Endothelial cell of umbilical vein (primary cell): ENCODE results near the gene SH3RF3. TPM values are rescaled to one million over a fixed set of nuclear protein-coding genes. Genes with fewer than 3 reads are reported as not detected.

Source experiments
- BruUV-seq: library from RNA; stranded (reverse); fragments of 400-500 nt; replicated peaks from 2 replicates; lab custom pipeline; 2021; lab: Mats Ljungman, UMichigan
- CTCF ChIA-PET: fragments of 300-600, 350-600 bp; sonication (Branson Sonifier 250); formaldehyde crosslinking; loops from one replicate; lab custom pipeline; 2021; ENCODE audit warnings: antibody characterized with exemption, inconsistent platforms; lab: Charles Lee
- POLR2A ChIA-PET: fragments of 300-600, 350-600 bp; sonication (Branson Sonifier 250); formaldehyde crosslinking; loops from one replicate; lab custom pipeline; 2021; ENCODE audit warnings: antibody characterized with exemption, inconsistent platforms; lab: Charles Lee
- DNase-seq: peaks from one replicate; pipeline ENCODE4 v3.0.0-alpha.2; 2011; ENCODE audit warnings: low read depth, low spot score
- FAIRE-seq: peaks from 2 replicates; lab custom pipeline; 2011; peaks lifted over from hg19 to GRCh38; lab: Jason Lieb, UNC
- H2AFZ ChIP-seq: 2 replicates; pipeline ENCODE4 v1.6.0; 2012; ENCODE audit warnings: low read depth, low read length, control low read depth, inconsistent platforms
- H3K27ac ChIP-seq: 2 replicates; pipeline ENCODE4 v1.5.1; 2011; ENCODE audit warnings: low read depth, mild to moderate bottlenecking, control low read depth, low read length, moderate library complexity; ENCODE audit not compliant: insufficient read depth
- H3K27me3 ChIP-seq, 2 experiments: 2 replicates each; pipeline versions ENCODE4 v1.6.0 to v1.6.1; 2011; ENCODE audit warnings: low read length in 2 of 2, mixed read lengths in 1 of 2; ENCODE audit not compliant: control insufficient read depth in 2 of 2, insufficient read depth in 2 of 2
- H3K36me3 ChIP-seq, 2 experiments: 2 replicates in 1 of 2; 3 replicates in 1 of 2; pipeline ENCODE4 v1.5.1; 2011; ENCODE audit warnings: low read length in 2 of 2, mild to moderate bottlenecking in 1 of 2, moderate library complexity in 1 of 2; ENCODE audit not compliant: control insufficient read depth in 2 of 2, insufficient read depth in 2 of 2; ENCODE audit errors: extremely low read depth in 1 of 2
- H3K4me1 ChIP-seq: 3 replicates; pipeline ENCODE4 v1.5.1; 2011; ENCODE audit warnings: mild to moderate bottlenecking, low read length; ENCODE audit not compliant: control insufficient read depth, insufficient read depth; ENCODE audit errors: extremely low read depth
- H3K4me2 ChIP-seq: 2 replicates; pipeline ENCODE4 v1.6.1; 2011; ENCODE audit warnings: low read length, control low read depth, mixed read lengths; ENCODE audit not compliant: insufficient read depth
- H3K4me3 ChIP-seq, 3 experiments: fragments of 200-600 bp in 1 of 3; sonication (generic), shearing (Covaris generic) in 1 of 3; replicated peaks in 1 of 3; 2 replicates each; pipeline ENCODE4 v1.5.1; 2011 to 2016; ENCODE audit warnings: control low read depth in 3 of 3, low read length in 3 of 3, mild to moderate bottlenecking in 2 of 3, inconsistent platforms in 1 of 3, low read depth in 1 of 3, moderate library complexity in 1 of 3; ENCODE audit not compliant: insufficient read depth in 1 of 3
- H3K79me2 ChIP-seq: 2 replicates; pipeline ENCODE4 v1.6.0; 2012; ENCODE audit warnings: low read length, inconsistent platforms; ENCODE audit not compliant: control insufficient read depth, insufficient read depth
- H3K9ac ChIP-seq: replicated peaks from 2 replicates; pipeline ENCODE3; 2011; ENCODE audit warnings: low read length, control low read depth; ENCODE audit not compliant: insufficient read depth; ENCODE audit errors: extremely low read depth
- H3K9me1 ChIP-seq: replicated peaks from 3 replicates; pipeline ENCODE4 v1.6.0; 2011; ENCODE audit warnings: mild to moderate bottlenecking, low read length; ENCODE audit not compliant: control insufficient read depth, insufficient read depth; ENCODE audit errors: extremely low read depth
- H3K9me3 ChIP-seq: replicated peaks from 2 replicates; pipeline ENCODE4 v1.5.1; 2012; ENCODE audit warnings: low read length, inconsistent platforms; ENCODE audit not compliant: control insufficient read depth, insufficient read depth
- H4K20me1 ChIP-seq: replicated peaks from 2 replicates; pipeline ENCODE3; 2011; ENCODE audit warnings: mild to moderate bottlenecking, low read length; ENCODE audit not compliant: control insufficient read depth, insufficient read depth; ENCODE audit errors: extremely low read depth
- CTCF ChIP-seq, 2 donors: IDR thresholded peaks; 1 replicate in 1 of 2; 2 replicates in 1 of 2; pipeline ENCODE4 v1.5.1; 2011; ENCODE audit warnings: low read length in 2 of 2, mild to moderate bottlenecking in 2 of 2, moderate library complexity in 2 of 2, control low read depth in 1 of 2, inconsistent platforms in 1 of 2, low read depth in 1 of 2; ENCODE audit not compliant: insufficient read depth in 1 of 2; ENCODE audit errors: extremely low read depth in 1 of 2
- EZH2 ChIP-seq: IDR thresholded peaks from 2 replicates; pipeline ENCODE4 v1.6.1; 2012; ENCODE audit warnings: borderline replicate concordance, low read depth, mild to moderate bottlenecking, moderate library complexity, low read length, inconsistent platforms; ENCODE audit not compliant: severe bottlenecking
- FOS ChIP-seq: IDR thresholded peaks from 2 replicates; pipeline ENCODE4 v1.6.1; 2011; ENCODE audit warnings: mild to moderate bottlenecking, low read length, moderate library complexity, borderline replicate concordance; ENCODE audit not compliant: insufficient read depth
- GATA2 ChIP-seq: IDR thresholded peaks from 2 replicates; pipeline ENCODE4 v1.7.0; 2011; ENCODE audit warnings: low read depth, mild to moderate bottlenecking, moderate library complexity, mixed read lengths, low read length; ENCODE audit not compliant: insufficient read length, insufficient read depth
- JUN ChIP-seq: IDR thresholded peaks from 2 replicates; pipeline ENCODE4 v1.6.1; 2011; ENCODE audit warnings: borderline replicate concordance, low read depth; ENCODE audit not compliant: insufficient read length, insufficient read depth
- MAX ChIP-seq: IDR thresholded peaks from 2 replicates; pipeline ENCODE4 v1.6.1; 2011; ENCODE audit not compliant: insufficient read depth, insufficient read length
- MYC ChIP-seq: IDR thresholded peaks from one replicate; pipeline ENCODE4 v1.6.1; 2011; ENCODE audit warnings: mild to moderate bottlenecking, low read depth, low read length
- POLR2A ChIP-seq: IDR thresholded peaks from 2 replicates; pipeline ENCODE4 v1.6.1; 2012; ENCODE audit warnings: low read depth, mild to moderate bottlenecking, control low read depth, low read length
- POLR2AphosphoS5 ChIP-seq: IDR thresholded peaks from 2 replicates; pipeline ENCODE4 v1.6.1; 2012; ENCODE audit warnings: low read depth, mild to moderate bottlenecking, control low read depth, low read length, moderate library complexity; ENCODE audit not compliant: insufficient read depth
- dilution Hi-C: fragments of 300-500 bp; cut with MboI; formaldehyde crosslinking; loops from one replicate; pipeline ENCODE4 v1.15.0; 2019; ENCODE audit warnings: low sequenced_read_pairs; ENCODE audit not compliant: extremely low pct_ligation_motif_present
- intact Hi-C: fragments of 100-400 bp; cut with micrococcal nuclease; formaldehyde crosslinking; loops from one replicate; pipeline ENCODE4 v1.10.0; 2022
- polyA plus RNA-seq, 4 experiments: library from polyadenylated mRNA; depleted of rRNA in 3 of 4; stranded (reverse) in 3 of 4; unstranded in 1 of 4; fragments of >200 nt; gene quantifications; 2 replicates each; pipeline versions ENCODE4 v1.2.1 to v1.2.3, GENCODE V29; 2011 to 2012; ENCODE audit warnings: missing spikeins in 1 of 4
- total RNA-seq: library from RNA; stranded (reverse); gene quantifications from 2 replicates; pipeline ENCODE4 v1.2.3, GENCODE V29; 2021

SH3RF3 gene
- total and polyA plus RNA-seq, 2 donors (not counting 3 experiments of a cell fraction or from before 2014, with no cell fraction given) = 3.8 to 14.7 TPM

- no peak for TF ChIP-seq POLR2AphosphoS5
- TF ChIP-seq JUN = no peak
- TF ChIP-seq FOS = no peak
- TF ChIP-seq EZH2 = no peak
- no peak for TF ChIP-seq CTCF (IDR thresholded peaks at IDR 0.05; ENCODE audit: extremely low read depth in 1 of 2, insufficient read depth in 1 of 2, low read depth in 1 of 2, low read length in 2 of 2)
- no peak for TF ChIP-seq GATA2
- no peak for TF ChIP-seq MYC
- TF ChIP-seq POLR2A = no peak
- no peak for TF ChIP-seq MAX
- ChIA-PET POLR2A (no interaction called here), CTCF (interaction anchor here (1.3 to 2.8 kb wide), 3 partner anchors 27 to 342 kb away, joined by 3 to 15 read pairs (median 5); no protein-coding TSS in a partner anchor)
- Histone ChIP-seq H4K20me1 (no peaks in the 10 kb centered on the region), H3K4me1 (peaks cover 72% of the 10 kb centered on the region), H3K9me3 (no peaks in the 10 kb centered on the region), H3K9ac (no peak overlapping the region), H3K27me3 (no peaks in the 10 kb centered on the region), H2AFZ (no peak overlapping the region), H3K27ac (no peak overlapping the region), H3K79me2 (peaks cover 35% of the 10 kb centered on the region), H3K4me2 (no peak overlapping the region), H3K4me3 (no peak overlapping the region), H3K36me3 (no peaks in the 10 kb centered on the region), H3K9me1 (no peaks in the 10 kb centered on the region)
- intact Hi-C loops = no loop called here
- no TSS peak for BruUV-seq
- no peak for DNase-seq
- dilution Hi-C loops = no loop called here
- no peak for FAIRE-seq
Measured at GRCh38 chr2:109168086-109168485, 39.1 kb downstream of the SH3RF3 start.
